CD4-positive, alpha-beta T cell treated with Interleukin-12 subunit alpha and Interleukin-12 subunit beta, for 1 hour (primary cell): ENCODE results near the gene PDZD8.

Source experiments
- DNase-seq: peaks from one replicate; pipeline ENCODE4 v3.0.0-alpha.2; 2020

Gene PDZD8

GRCh38 chr10:117398029-117398428 is 22.8 kb upstream of the PDZD8 start:
- DNase-seq = no peak

DNA sequence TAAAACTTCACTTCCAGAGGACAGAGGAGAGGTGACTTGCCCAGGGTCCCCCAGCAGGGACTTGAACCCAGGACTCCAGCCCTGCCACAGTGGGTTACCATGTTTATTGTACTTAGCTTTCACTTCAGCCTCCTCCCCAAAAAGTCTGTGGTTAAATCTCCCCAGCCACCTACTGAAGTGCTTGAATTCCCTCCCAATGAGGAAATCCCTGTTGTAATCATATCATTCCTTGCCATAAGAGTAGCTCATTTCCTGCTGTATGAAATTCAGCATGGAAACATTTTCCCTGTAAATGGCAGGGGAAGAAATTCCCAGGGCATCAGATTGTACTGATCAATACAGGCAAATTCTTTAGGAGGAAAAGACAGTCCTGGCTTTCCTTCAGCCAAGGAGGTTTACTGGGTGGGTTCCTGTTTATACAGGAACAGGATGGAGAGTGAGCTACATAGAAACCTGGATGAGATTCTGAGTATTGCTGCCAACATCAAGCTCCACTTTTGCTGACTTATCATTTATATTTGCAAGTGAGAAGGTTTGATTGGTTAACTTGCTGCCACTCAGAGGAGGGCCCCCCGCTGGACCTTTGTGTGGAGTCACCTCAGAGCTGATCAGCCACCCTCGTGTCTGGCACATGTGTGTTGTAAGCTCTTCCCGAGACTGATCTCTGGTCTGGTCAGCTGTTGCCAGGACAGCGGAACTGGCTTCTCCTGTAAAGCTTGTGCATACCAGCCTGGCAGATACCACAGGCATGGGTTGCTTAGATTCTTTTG is 16.4 kb upstream of the PDZD8 start:
- no peak for DNase-seq

GRCh38 chr10:117390420-117390819 is 15.2 kb upstream of the PDZD8 start:
- no peak for DNase-seq

DNA sequence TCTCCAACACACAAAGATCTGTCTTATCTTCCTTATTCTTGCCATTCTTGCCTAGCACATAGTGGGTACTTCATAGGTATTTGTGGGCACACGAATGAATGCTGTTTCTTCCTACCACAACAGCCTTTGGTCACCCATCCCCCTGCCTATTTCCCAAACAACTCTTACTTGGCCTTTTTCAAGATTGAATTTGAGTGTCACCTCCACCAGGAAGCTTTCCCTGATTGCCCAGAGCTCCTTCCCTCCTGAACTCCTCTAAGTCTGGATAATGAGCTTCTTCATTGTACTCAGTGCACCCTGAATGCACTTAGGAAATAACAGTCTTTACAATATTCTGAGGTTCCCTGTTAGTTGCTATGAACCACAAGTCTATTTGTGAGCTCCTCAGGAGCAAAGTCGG is 11.6 kb upstream of the PDZD8 start:
- DNase-seq = no peak

DNA sequence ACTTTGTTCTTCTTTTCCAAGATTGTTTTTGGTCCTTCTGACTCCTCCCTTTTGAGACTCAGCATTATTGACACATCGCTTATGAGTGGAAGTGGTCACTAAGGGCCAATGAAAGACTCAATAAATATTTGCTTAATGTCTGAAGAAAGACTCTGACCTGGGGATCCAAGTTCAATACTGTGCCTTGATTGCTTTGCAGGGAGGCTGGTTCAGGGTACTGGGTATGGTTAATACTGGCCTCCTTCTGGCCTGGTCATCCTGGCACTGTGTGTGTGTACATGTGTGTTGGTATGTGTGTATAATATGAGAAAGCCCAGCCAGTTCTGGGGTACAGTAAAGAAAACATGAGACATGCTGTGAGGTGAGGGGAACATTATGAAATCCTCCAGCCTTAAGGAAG is 7.6 kb upstream of the PDZD8 start:
- no peak for DNase-seq

DNA sequence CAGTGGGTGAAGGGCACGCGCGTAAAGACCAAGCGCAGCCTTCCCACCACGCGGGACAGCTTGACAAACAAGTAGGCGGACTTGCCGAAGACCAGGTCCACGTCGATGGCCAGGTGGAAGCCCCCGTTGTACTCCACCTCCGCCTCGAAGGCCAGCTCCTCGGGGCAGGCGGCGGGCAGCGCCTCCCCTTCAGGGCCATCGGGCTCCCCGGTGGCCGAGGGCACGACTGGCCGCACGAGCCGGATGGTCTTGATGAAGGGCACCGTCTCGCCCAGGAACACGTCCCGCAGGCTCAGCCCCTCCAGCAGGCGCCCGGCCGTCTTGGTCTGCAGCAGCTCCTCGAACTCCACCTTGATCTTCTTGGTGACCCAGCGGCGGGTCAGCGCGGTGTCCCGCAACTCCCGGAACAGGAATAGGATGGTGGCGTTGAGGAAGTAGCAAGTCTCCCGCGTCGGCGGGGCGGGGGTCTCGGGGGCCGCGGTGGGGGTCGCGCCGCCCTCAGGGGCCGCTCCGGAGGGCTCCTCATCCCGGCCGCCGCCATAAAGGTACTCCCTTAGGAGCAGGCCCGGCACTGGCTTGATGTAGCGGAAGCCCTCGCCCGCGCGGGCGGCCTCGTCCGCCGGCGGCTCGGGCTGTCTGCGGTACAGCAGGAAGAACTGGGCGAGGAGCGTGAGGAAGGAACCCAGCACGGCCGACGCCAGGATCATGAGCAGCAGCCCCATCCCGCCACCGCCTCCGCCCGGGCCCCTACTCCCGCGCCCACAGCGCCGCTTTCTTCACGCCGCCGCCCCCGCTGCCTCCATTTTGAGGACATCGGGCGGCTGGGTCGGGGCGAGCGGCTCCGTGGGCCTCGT is 507 bp downstream of the PDZD8 start:
- DNase-seq = peak; percentile 30

GRCh38 chr10:117373823-117374505 is 1.3 kb downstream of the PDZD8 start:
- DNase-seq = peak; percentile 58

DNA sequence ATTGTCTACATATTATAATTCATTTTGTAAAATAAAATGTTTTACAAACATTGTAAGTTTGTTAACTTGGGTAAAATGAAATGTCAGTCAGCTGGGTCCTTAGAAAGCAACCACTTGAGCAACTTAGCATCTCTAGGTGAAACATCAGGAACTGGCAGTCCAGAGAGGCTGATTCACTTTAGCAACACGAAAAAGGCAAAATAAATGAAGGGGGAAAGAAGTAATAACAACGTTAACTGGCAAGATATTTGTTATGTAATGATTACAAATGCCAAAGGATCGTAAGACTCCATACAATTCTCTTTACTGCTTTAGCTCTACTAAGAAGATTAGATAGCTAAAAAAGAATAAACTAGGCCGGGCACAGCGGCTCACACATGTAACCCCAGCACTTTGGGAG is 5.0 kb downstream of the PDZD8 start:
- DNase-seq = no peak

GRCh38 chr10:117367718-117368117 is 7.5 kb downstream of the PDZD8 start:
- DNase-seq = no peak

- DNase-seq = no peak
Measured at GRCh38 chr10:117366741-117367140, 8.5 kb downstream of the PDZD8 start.

DNA sequence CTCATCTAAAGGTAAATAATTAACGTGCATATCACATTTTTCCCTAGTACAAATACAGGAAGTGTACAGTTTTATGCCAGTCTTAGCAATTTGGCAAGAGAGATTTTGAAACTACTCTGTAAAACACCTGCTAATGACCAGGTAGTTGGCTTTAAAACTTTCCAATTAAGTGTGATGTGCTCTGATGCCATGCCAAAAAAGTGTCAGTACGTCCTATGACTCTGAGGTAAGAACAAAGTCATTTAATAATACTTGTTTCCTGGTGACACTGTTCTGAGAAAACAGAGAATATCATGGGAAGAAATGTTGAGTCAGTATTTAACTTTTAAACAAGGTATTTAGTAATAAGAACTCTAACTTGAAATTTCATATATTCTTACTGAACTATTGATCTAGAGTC is 9.6 kb downstream of the PDZD8 start:
- DNase-seq = no peak

DNA sequence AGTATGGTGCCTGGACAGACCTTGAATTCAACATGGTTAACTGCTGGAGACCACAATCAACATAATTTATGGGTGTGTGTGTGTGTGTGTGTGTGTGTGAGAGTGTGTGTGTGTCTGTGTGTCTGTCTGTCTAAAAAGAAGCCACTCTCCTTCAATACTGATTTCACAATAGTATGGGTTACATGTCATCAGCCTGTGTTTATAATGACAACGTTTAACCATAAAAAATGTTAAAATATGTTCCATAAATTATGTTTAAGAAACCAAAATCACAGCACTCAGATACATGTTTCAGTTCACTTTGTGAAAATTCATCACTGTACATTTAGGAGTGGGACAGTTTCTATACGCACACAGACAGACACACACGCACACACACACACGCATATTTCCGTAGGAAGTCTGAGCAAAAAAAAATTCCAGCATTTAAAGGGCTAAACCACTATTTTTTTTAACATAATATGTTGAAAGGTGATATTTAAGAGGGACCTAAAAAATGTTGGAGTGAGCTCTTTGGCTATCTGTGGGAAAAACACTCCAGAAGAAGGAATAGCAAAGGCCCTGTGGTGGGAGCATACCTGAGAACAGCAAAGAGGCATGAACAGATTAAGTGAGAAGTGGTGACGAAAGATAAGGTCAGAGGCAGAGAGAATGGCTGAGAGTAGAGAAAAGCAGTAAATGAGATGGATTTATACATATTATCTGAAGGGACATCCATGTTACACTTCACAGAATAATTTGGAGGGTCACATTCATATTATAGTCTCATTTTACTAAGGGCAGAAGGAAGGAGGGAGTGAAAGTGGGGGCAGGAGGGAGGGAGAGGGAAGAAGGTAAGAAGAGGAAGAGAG is 10.9 kb downstream of the PDZD8 start:
- DNase-seq = no peak

DNA sequence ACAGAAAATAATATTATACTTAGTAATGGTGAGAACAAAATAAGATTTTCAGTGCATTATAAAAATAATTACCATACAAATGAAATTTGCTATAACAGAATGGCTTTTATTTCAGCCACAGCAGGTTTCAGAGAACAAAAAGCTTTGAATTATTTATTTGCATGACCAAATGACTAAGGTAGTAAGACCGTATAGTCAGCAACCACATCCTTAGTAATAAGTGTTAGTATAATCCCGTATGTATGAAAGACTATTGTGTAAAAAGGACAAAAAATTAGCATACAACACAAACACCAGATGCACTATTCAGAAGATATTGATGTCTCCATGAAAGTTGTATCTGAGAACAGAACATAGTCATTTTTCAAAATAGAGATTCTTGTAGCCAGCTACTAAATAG is 12.2 kb downstream of the PDZD8 start:
- no peak for DNase-seq

GRCh38 chr10:117362313-117362712 is 12.9 kb downstream of the PDZD8 start:
- DNase-seq = no peak

GRCh38 chr10:117360994-117361667 is 14.1 kb downstream of the PDZD8 start:
- no peak for DNase-seq

DNA sequence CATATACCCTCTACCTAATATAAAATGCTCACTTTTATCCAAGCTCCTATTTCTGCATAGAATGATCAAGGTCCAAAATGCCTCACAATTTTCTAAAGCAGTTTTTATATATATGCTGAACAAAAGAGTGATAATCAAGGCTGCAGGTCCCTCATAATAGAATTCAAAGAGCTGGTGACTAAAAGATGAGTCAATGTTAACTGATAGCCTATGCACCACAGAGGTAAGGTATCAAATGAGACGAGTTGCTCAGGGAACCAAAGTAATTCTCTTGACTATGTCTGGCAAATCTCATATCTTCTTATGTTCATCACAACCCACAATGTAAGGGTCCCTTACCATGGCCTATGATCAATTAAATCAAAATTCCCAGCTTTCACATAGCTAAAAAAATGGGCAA is 15.2 kb downstream of the PDZD8 start:
- no peak for DNase-seq

DNA sequence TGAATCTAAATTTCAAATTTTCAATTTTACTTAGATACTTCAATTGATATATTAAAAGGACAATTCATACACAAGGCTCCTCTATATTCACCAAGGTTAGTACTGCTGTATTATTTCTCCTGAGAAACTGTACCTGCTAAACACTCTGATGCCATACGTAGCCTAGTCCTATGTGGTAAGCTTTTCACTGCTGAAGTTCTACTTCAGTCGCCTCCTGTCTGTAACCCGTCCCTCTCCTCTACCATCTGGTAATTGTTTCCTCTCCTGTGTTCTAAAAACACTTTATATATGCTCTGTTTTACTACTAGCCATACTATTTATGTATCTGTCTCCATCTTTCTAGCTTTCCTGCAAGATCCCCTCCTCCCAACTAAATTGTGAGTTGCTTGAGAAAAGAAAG is 20.2 kb downstream of the PDZD8 start:
- no peak for DNase-seq

DNA sequence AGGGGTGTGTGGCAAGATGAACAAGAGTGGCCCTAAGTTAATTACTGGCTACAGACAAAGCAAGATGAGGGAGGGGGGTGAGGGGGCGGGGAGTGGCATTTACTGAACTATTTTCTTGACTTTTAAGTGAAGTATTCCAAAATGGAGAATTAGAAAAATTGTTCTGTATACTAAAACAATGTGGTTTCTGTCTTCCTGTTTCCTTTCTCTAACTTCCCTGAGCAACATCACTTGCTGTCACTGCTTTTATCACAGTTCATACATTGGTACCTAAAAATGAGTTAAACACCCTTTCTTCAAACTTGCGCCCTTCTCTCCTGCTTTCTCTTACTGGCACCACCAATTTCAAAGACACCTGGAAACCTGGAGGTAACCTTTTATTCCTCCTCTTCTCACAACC is 21.6 kb downstream of the PDZD8 start:
- DNase-seq = no peak

GRCh38 chr10:117352724-117353123 is 22.5 kb downstream of the PDZD8 start:
- DNase-seq = no peak

DNA sequence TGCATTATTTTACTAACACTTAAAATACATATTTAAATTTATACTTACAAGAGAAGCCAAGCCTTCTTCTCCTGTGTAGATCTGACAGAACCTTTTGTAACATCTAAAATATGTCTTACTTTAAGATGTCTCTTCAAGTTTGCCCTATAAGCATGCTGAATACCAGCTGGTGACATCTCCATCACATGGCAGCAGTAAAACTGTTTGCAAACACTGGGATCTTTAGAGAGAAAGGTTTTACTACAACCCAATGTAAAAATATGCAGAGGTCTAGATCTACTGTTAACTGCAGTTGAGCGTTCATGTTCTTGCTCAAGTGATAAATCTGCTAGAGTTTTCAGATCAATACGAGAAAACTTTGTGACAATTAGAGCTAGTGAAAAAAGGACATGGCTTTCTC is 23.2 kb downstream of the PDZD8 start:
- no peak for DNase-seq

GRCh38 chr10:117351558-117351957 is 23.7 kb downstream of the PDZD8 start:
- DNase-seq = no peak

DNA sequence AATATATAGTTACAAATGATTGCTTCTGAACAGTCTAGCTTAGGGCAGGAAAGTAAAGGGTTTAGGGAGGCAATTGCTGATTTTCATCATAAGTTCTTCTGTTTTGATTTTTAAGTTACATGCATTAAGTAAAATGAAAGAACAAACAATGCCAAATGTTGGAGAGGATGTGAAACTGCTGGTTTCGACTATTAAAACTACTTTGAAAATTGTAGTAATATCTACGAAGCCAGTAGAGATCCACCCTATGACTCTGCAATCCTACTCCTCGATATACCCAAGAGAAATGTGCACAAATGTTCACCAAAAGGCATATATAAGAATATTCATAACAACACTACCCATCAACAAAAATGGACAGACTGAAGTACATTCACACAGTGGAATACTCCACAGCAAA is 24.3 kb downstream of the PDZD8 start:
- no peak for DNase-seq
